Dermis blood vessel endothelial cell (primary cell): ENCODE data around the gene ZBTB4. TPM values are rescaled to one million over a fixed set of nuclear protein-coding genes. Genes with fewer than 3 reads are reported as not detected.

Experiments
- DNase-seq: peaks from one replicate; pipeline ENCODE4 v3.0.0; 2010
- total RNA-seq: library from RNA; depleted of rRNA; stranded (reverse); fragments of >200 nt; gene quantifications from 2 replicates; pipeline ENCODE4 v1.2.3, GENCODE V29; 2014

The ZBTB4 gene
- total RNA-seq, 1 donor from 2014 or later = 10.4 TPM

DNA sequence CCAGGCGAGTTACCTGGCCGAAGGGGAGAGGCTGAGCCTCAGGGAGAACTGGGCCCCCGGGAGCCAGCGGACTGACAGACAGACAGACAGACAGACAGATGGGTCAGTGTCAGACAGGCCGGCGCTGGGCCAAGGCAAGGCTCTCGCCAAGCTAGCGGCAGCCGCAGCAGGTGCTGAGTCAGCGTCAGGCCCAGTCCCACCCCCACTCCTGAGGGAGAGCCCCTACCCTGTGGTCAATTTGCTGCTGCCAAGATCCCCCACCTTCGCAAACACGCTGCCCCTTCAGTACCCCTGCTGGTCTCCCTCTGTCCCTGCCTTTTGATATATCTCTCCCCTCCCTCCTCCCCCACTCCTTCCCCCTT is 38.6 kb downstream of the ZBTB4 start:
- peak; percentile 25 for DNase-seq

DNA sequence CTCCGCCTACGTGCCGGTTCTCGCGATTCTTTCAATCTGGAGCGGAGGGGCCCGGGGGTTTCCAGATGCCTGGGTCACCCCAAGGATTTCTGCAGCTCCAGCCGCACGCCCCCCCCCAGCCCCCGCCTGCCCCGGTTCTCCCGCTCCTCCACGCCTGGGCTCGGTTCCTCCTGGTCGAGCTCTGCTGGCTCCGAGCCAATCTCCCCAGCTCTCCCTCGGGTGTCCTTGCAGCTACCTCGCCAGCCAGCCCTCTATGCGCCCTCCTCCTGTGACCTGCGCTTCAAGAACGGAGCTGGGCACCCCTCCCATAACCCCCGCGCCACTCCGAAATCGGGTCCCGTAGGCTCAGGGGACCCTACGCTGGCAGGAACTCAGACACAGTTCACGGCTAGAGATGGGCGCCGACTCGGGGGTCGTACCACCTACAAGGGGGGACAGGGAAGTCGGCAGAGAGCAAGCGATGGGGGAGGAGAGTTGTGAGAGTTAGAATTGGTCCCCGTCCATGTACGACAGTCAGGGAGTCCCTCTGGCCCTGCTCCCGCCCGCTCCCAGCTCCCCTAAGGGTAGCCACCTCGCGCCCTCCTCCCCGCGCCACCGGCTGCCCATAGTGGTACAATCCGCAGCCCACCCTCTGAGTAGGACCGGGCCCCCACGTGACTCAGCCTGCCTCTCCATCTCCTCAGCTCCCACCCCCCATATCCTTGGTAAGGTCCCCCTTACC is 39.2 kb downstream of the ZBTB4 start:
- DNase-seq = peak; percentile 36

DNA sequence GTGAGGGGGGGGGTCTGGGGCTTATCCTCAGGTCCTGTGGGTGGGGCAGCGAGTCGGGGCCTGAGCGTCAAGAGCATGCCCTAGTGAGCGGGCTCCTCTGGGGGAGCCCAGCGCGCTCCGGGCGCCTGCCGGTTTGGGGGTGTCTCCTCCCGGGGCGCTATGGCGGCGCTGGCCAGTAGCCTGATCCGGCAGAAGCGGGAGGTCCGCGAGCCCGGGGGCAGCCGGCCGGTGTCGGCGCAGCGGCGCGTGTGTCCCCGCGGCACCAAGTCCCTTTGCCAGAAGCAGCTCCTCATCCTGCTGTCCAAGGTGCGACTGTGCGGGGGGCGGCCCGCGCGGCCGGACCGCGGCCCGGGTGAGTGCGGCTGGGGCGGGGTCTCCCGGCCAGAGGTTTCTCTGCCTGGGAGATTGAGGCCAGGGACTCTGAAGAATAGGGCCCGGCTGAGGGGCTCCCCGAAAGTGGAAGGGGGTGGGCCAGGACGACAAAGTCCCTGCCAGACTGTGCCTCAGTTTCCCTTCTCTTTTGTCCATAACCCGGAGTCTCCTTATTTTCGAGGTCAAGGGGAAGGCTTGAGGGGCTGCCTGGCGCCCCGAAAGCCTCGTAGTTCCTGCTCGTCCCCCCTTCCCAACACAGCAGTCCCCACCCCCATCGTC is 39.8 kb downstream of the ZBTB4 start, which contains the start of gene FGF11:
TSS of gene FGF11 (plus strand) at position 51 of the 651 bp plus-strand sequence. CDS start at position 160, 109 bp downstream.
- no peak for DNase-seq

DNA sequence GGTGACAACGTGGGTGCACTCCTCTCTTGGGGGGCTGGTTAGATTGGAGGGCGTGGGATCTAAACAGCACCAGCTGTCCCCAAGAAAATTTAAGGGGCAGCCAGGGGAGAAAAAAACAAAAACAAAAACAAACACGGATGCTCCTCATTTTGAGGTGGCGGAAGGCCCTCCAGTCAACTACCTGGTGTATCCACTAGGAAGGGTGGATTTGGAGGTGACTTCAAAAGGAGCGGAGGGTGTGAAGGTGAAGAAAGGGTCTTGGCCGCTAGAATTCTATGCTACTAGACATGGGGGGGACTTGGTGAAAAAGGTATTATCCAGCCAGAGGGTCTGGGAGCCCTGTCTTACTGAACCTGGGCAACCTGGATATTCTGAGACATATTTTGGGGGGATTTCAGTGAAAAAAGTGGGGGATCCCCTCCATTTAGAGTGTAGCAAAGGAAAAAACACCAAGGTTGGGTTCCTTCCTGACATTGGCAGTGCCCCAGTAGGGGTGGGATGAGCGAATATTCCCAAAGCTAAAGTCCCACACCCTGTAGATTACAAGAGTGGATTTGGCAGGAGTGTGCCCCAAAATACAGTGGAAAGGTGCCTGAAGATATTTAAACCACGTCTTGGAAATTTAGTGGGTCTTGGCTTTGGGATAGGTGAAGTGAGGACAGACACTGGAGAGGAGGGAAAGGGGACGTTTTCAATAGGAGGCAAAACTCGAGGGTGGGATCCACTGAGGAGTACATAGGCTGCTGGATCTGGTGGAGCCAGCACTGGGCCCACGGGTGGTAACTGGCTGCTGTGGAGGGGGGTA is 40.6 kb downstream of the ZBTB4 start:
- DNase-seq = no peak

DNA sequence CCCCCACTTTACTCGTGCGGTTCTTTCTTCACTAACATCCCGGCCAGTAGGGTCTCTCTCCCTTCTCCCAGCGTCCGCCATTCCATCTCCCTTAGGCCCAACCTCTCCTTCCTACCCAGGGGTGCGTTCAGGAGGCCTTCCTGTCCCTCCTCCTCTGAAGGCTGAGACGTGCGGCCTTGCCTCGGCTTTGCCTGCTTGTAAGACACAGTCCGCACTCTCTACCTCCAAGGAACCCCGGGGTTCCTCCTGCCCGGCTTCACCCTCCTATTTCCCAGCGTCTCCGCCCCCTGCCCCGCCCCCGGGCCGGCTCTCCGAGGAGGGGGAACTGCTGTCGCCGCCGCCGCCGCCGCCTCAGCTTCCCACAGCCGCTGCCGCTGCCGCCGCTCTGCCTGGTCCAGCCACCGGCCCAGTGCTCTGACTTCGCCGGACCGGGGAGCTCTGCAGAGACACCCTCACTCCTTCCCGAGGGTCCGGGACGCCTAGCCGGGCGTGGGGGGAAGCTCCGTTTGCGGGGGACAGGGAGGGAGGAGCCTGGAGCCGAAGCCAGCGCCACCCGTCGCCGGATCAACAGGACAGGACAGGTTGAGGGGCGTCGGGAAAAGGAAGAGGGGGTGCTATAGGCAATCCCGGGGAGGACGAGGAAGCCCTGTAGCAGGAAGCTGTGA is 41.3 kb downstream of the ZBTB4 start:
- no peak for DNase-seq

DNA sequence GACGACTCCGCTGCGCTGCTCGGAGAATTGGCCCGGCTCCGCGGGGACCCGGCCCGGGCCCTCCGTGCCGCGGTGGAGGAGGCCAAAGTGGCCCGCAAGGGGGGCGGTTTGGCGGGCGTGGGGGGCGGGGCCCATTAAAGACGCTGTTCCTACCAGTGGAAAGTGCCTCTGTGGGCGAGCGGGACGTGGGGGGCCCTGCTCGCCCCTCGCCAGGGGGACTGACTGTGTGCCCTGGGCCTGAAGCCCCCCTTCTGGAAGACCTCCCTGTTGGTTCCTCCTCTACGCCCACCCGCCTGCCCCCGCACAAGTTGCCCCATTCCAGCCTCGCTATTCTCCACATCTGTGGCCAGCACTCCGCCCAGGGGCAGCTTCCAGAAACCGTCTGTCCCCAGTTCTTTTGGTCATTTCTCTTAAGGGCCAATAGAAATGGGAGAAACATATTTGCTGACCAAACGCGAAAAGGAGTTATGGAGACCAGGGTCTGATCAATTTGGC is 42.0 kb downstream of the ZBTB4 start:
- no peak for DNase-seq

DNA sequence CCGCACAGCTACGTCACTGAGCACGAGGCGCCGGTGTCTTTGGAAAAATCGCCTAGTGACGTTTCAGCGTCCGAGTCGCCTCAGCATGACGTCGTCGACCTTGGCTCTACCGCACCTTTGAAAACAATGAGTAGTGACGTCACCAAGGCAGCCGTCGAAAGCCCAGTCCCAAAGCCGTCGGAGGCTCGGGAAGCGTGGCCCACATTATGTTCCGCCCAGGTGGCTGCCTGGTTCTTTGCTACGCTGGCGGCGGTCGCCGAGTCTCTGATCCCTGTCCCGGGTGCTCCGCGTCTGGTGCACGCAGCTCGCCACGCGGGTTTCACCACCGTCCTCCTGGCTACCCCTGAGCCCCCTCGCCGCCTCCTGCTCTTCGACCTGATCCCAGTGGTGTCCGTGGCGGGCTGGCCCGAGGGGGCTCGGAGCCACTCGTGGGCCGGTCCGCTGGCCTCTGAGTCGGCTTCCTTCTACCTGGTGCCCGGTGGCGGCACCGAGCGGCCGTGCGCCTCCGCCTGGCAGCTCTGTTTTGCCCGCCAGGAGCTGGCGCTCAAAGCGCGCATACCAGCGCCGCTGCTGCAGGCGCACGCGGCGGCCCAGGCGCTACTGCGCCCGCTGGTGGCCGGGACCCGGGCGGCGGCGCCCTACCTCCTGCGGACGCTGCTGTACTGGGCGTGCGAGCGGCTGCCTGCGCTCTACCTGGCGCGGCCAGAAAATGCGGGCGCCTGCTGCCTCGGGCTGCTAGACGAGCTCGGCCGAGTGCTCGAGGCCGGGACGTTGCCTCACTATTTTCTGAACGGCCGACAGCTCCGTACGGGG is 42.7 kb downstream of the ZBTB4 start:
- DNase-seq = peak; percentile 90

DNA sequence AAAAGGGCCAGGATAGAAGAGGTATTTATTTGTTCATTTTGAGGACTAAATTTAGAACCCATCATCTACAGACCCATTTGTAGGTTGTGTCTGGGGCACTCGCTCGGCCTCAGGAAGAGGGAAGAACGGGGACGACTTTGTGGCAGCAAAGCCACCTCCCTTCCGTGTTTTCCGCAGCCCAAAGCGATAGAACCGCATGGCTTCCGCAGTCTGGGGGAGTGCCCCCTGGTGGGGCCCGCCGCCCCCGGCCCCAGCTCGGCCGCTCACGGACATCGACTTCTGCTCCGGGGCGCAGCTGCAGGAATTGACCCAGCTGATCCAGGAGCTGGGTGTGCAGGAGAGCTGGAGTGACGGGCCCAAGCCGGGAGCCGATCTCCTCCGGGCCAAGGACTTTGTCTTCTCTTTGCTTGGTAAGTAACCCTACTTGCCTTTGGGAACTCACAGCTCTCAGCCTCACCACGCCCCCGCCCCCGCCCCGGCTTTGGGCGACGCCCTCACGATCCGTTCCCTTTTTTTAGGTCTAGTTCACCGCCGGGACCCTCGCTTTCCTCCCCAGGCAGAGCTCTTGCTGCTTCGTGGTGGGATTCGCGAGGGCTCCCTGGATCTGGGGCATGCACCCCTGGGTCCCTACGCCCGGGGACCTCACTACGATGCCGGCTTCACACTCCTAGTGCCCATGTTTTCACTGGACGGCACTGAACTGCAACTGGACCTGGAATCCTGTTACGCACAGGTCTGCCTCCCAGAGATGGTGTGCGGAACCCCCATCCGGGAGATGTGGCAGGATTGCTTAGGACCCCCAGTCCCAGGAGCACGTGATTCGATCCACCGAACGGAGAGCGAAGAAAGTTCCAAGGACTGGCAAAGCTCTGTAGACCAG is 43.5 kb downstream of the ZBTB4 start:
- peak; percentile 51 for DNase-seq

DNA sequence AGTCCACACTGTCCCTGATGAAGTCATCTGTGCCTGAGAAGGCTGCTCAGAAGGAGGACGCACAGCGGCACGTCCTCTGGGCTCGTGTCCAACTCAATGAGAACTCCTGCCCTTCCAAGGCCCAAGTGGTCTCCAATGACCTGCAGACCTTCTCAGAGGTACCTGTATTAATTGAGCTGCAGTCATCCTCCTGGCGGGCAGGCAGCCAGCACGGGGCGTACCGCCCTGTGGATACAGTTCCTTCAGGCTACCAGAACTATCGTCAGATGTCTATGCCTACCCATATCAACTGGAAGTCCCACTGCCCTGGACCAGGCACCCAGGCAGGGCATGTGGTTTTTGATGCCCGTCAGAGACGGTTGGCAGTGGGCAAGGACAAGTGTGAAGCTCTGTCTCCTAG is 47.1 kb downstream of the ZBTB4 start:
- DNase-seq = no peak

DNA sequence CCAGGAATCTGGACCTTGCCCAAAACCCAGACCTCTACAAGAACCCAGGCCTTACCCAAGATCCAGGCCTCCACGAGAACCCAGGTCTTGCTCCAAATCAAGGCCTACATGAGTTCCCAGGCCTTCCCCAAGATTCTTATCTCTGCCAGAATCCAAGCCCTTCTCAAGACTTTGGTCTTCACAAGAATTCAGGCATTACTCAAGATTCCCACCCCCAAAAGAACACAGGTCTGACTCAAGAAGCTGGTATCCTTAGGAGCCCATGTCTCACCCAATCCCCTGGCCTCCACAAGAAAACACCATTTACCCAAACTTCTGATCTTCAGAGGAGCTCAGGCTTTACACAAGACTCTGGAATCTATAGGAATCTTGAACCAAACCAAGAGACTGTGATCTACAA is 48.2 kb downstream of the ZBTB4 start:
- no peak for DNase-seq

DNA sequence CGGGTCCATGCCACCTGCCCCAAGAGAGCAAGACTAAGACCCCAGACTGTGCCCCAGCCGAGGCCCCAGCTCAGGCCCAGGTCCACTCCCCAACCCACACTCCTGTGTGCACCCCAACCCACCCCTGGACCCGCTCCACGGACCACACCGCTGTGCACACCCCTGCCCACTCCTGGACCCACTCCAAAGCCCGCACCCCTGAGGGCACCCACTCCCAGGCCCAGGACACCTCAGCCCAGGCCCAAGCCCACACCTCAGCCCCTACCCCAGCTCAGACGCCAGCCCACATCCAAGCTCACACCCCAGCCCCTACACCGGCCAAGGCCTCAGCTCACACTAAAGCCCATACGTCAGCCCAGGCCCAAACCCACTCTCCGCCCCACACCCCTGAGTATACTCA is 49.7 kb downstream of the ZBTB4 start:
- no peak for DNase-seq

DNA sequence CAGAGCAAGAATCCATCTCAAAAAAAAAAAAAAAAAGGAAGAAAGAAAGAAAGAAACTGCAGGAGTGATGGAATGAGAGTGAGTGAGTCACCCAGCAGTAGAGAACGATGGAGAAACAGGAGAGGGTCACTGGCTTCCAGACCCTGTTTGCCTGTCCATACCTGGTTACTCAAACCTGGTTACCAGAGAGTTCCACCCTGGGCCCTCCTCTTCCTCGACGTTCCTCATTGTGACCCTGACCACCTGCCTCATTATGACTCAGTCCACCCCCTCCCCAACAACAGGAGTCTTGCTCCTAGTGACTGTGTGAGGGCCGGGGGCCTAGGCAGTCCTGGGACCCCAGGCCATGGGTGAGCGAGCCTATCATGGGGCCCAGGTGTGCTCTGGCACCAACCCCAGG is 50.9 kb downstream of the ZBTB4 start, which contains the start of gene SPEM3:
TSS of gene SPEM3 (plus strand) at position 301 of the 400 bp plus-strand sequence. CDS start at position 347, 46 bp downstream.
- DNase-seq = no peak

DNA sequence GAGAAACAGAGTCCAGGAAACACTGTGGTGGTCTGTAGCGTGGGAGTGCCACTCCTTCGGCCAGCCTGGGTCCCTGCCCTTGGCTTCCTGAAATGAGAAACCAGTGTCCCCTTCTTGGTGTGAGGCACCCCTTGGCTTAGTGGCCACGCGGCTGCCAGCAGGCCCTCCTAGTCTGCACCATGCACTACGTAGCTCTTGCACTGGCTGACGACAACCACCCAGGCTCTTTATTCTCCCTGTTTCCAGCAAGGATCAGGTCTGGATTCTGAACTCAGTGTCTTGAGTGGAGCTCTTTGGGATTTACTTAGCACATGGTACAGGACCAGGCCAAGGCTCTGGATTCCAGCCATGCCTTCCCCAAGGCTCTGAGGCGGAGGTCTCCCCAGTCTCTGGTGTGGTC is 51.9 kb downstream of the ZBTB4 start:
- no peak for DNase-seq

DNA sequence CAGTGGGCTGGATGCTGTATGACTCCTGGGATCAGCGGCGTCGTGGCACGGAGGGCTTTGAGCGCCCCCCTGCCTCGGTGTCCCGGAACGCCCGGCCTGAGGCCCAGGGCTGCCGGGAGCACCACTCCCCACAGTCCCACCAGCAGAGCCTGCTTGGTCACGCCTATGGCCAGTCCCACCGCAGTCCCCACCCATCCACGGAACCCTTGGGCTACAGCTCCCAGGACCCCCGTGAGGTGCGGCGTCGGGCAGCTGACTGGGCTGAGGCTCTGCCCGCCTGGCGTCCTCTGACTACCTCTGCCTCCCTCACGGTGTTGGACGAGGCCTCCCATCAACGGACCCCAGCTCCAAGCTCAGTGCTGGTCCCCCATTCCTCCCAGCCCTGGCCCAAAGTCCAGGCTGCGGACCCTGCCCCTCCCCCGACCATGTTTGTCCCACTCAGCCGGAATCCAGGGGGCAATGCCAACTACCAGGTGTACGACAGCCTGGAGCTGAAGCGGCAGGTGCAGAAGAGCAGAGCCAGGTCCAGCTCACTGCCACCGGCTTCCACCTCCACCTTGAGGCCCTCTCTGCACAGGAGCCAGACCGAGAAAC is 52.4 kb downstream of the ZBTB4 start:
- DNase-seq = no peak

DNA sequence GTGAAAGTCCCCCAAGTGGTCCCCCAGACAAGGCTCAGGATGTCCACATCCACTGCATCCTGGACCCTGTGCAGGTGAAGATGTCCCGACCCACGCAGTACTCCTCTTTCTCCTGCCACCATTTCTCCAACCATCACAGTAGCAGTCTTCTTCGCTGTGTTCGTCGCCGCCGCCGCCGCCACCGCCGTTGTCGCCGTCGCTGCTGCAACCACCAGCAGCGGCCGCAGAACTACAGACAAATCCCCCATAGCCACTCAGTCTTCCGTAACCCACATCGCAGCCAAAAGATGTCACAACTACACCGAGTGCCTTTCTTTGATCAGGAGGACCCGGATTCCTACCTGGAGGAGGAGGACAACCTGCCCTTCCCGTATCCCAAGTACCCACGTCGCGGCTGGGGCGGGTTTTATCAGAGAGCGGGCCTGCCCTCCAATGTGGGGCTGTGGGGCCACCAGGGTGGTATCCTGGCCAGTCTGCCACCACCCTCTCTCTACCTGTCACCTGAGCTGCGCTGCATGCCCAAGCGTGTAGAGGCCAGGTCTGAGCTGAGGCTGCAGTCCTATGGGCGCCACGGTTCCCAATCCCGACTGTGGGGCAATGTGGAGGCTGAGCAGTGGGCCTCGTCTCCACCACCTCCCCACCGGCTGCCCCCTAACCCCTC is 53.1 kb downstream of the ZBTB4 start:
- DNase-seq = no peak

DNA sequence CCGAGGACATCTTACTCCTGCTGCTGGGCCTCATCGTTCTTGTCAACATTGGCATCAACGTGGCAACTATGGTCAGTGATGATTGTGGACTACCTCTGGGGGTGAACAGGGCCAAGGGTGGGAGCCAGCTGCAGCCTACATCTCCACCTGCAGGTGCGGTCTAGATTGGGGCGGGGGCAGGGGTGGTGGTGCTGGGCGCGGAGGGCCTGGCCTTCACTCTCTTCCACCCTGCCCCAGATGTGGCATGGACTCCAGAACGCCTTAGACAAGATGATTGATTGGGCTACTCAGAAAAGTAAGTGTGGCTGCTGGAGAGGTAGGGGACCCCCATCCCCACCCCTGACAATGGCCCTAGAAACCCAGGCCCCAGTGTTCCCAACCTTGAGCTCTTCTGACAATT is 53.7 kb downstream of the ZBTB4 start:
- no peak for DNase-seq

DNA sequence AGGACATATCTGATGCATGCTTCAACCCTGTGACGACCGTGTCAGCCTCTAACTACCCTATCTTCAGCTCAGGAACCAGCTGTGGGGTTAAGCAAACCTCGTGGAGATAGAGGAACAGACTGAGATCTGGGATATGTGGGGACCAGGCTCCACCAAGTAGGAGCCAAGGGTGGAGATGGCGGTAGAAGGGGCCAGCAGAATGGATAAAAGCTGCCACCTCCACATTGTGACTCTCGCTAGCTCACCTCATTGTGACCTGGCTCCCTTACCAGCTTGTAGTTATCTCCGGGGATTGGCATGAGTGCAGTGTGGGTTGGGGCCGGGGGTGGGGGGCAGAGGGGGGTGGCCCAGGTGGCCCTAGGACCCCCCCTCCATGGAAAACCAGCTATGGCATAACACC is 54.1 kb downstream of the ZBTB4 start, which contains the start of gene SPEM2:
TSS of gene SPEM2 (plus strand) at position 301 of the 400 bp plus-strand sequence. CDS start at position 374, 73 bp downstream.
- no peak for DNase-seq

DNA sequence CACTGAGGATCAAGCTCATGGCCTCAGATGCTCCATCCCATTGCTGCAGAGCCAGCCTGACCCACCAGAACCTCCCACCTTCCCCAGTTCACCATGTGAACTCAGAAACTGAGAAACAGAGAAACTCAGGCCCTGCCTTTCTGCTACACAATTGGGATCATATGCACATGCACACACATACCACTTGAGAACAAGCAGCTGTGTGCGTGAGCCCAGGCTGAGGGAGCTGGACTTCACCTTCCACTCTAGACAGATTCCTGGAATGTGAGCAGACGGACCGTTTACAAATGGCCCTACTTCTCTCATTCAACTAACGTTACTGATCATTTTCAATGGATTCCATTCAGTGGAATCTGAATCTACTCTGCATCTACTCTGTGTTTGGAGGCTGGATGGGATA is 55.8 kb downstream of the ZBTB4 start:
- DNase-seq = no peak

DNA sequence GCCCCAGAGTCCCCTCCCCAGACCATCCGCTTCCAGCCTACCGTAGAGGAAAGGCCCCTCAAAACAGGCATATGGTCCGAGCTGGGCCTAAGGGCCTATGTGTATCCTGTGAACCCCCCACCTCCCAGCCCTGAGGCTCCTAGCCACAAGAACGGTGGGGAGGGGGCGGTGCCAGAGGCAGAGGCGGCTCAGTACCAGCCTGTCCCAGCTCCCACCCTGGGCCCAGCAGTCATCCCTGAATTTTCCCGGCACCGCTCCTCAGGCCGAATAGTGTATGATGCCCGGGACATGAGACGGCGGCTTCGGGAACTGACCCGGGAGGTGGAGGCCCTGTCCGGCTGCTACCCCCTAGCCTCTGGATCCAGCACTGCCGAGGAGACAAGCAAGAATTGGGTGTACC is 58.2 kb downstream of the ZBTB4 start:
- DNase-seq = no peak
